Tibial artery (tissue), 4 donors: Measurements from ENCODE around the gene DIAPH3.

Experiments used
- DNase-seq, 2 donors: peaks; one replicate each; pipeline ENCODE4 v3.0.0-alpha.2; 2019
- H3K27ac ChIP-seq, 2 donors: fragments of 200-600 bp; sonication (generic) in 1 of 2; 1 replicate in 1 of 2; 2 replicates in 1 of 2; pipeline ENCODE4 v1.5.1; 2018 to 2019; ENCODE audit warnings: mild to moderate bottlenecking in 1 of 2
- H3K27me3 ChIP-seq, 2 donors: fragments of 200-600 bp; sonication (generic) in 1 of 2; one replicate each; pipeline versions ENCODE4 v1.5.1 to v1.6.0; 2016 to 2019
- H3K36me3 ChIP-seq, 3 donors: fragments of 200-600 bp; sonication (generic) in 2 of 3; one replicate each; pipeline ENCODE4 v1.5.1; 2016 to 2019; ENCODE audit warnings: mild to moderate bottlenecking in 2 of 3
- H3K4me1 ChIP-seq, 4 donors: fragments of 200-600 bp; sonication (generic) in 2 of 4; 1 replicate in 3 of 4; 2 replicates in 1 of 4; pipeline ENCODE4 v1.5.1; 2016 to 2019
- H3K4me3 ChIP-seq, 2 donors: fragments of 200-600 bp; sonication (generic) in 1 of 2; 1 replicate in 1 of 2; 2 replicates in 1 of 2; pipeline ENCODE4 v1.5.1; 2018 to 2019; ENCODE audit warnings: mild to moderate bottlenecking in 2 of 2
- H3K9me3 ChIP-seq, 3 donors: fragments of 200-600 bp; sonication (generic) in 1 of 3; one replicate each; pipeline ENCODE4 v1.5.1; 2016 to 2019
- CTCF ChIP-seq, 2 experiments: fragments of 200-600 bp in 1 of 2; fragments of 450-650 bp in 1 of 2; IDR thresholded peaks; one replicate each; pipeline ENCODE4 v1.5.1; 2017 to 2019; ENCODE audit warnings: antibody characterized with exemption in 2 of 2, mild to moderate bottlenecking in 1 of 2, moderate library complexity in 1 of 2
- intact Hi-C: fragments of 100-400 bp; cut with DNase I; formaldehyde crosslinking; loops from one replicate; pipeline ENCODE4 v1.15.0; 2023; ENCODE audit warnings: low total_unique reads

The DIAPH3 gene

GRCh38 chr13:59674616-59675015 is 489.1 kb downstream of the DIAPH3 start:
- Histone ChIP-seq H3K4me1 (no peaks in the 10 kb centered on the region), H3K27me3 (no peaks in the 10 kb centered on the region), H3K9me3 (no peaks in the 10 kb centered on the region), H3K27ac (no peak overlapping the region), H3K36me3 (no peaks in the 10 kb centered on the region), H3K4me3 (no peak overlapping the region)
- DNase-seq, result no peak
- no peak for TF ChIP-seq CTCF (IDR thresholded peaks at IDR 0.05)
- intact Hi-C loops, result loop anchor here (5.0 kb wide), 1 partner anchor 228 kb away; no protein-coding TSS in a partner anchor

GRCh38 chr13:59673286-59673685 is 490.4 kb downstream of the DIAPH3 start:
- H3K36me3 ChIP-seq, result no peaks in the 10 kb centered on the region
- intact Hi-C loops, result no loop called here

GRCh38 chr13:59672445-59672844 is 491.3 kb downstream of the DIAPH3 start:
- Histone ChIP-seq H3K27me3 (no peaks in the 10 kb centered on the region), H3K4me3 (no peak overlapping the region), H3K9me3 (no peaks in the 10 kb centered on the region), H3K27ac (no peak overlapping the region), H3K4me1 (no peaks in the 10 kb centered on the region), H3K36me3 (no peaks in the 10 kb centered on the region)
- DNase-seq, result no peak
- intact Hi-C loops, result no loop called here
- TF ChIP-seq CTCF (IDR thresholded peaks at IDR 0.05), result no peak

More at GRCh38 chr13:59673286-59673685, 490.4 kb downstream of the DIAPH3 start:
- H3K27ac ChIP-seq, result no peak overlapping the region
- DNase-seq, result no peak
- H3K27me3 ChIP-seq, result no peaks in the 10 kb centered on the region
- no peaks in the 10 kb centered on the region for H3K4me1 ChIP-seq
- no peak overlapping the region for H3K4me3 ChIP-seq
- no peak for TF ChIP-seq CTCF (IDR thresholded peaks at IDR 0.05)
- H3K9me3 ChIP-seq, result no peaks in the 10 kb centered on the region

GRCh38 chr13:59671881-59672280 is 491.8 kb downstream of the DIAPH3 start:
- no peak overlapping the region for H3K27ac ChIP-seq
- H3K4me3 ChIP-seq, result no peak overlapping the region
- H3K9me3 ChIP-seq, result no peaks in the 10 kb centered on the region
- intact Hi-C loops, result no loop called here
- DNase-seq, result no peak
- no peaks in the 10 kb centered on the region for H3K27me3 ChIP-seq
- TF ChIP-seq CTCF (IDR thresholded peaks at IDR 0.05), result no peak
- no peaks in the 10 kb centered on the region for H3K36me3 ChIP-seq
- no peaks in the 10 kb centered on the region for H3K4me1 ChIP-seq

- H3K27me3 ChIP-seq, result no peaks in the 10 kb centered on the region
- intact Hi-C loops, result no loop called here
- no peak for TF ChIP-seq CTCF (IDR thresholded peaks at IDR 0.05)
- H3K27ac ChIP-seq, result no peak overlapping the region
- DNase-seq, result no peak
- H3K4me3 ChIP-seq, result no peak overlapping the region
- H3K4me1 ChIP-seq, result no peaks in the 10 kb centered on the region
- H3K36me3 ChIP-seq, result no peaks in the 10 kb centered on the region
- no peaks in the 10 kb centered on the region for H3K9me3 ChIP-seq
Measured at GRCh38 chr13:59666504-59666903, 497.2 kb downstream of the DIAPH3 start.

- no peak for DNase-seq
- no peaks in the 10 kb centered on the region for H3K9me3 ChIP-seq
- TF ChIP-seq CTCF (IDR thresholded peaks at IDR 0.05), result no peak
- H3K4me1 ChIP-seq, result no peaks in the 10 kb centered on the region
- H3K36me3 ChIP-seq, result no peaks in the 10 kb centered on the region
- H3K27ac ChIP-seq, result no peak overlapping the region
- intact Hi-C loops, result no loop called here
- no peaks in the 10 kb centered on the region for H3K27me3 ChIP-seq
- H3K4me3 ChIP-seq, result no peak overlapping the region
Measured at GRCh38 chr13:59665732-59666131, 498.0 kb downstream of the DIAPH3 start.
